NCI-H2227 (cell line): Measurements from ENCODE around the gene WDR7.

Experiments
- DNase-seq: peaks from one replicate; lab custom pipeline; 2025; ENCODE audit not compliant: unreplicated experiment; lab: John Stamatoyannopoulos, UW

WDR7 gene

GRCh38 chr18:57073501-57074187, 422.5 kb downstream of the WDR7 start:
- no peak for DNase-seq

DNA sequence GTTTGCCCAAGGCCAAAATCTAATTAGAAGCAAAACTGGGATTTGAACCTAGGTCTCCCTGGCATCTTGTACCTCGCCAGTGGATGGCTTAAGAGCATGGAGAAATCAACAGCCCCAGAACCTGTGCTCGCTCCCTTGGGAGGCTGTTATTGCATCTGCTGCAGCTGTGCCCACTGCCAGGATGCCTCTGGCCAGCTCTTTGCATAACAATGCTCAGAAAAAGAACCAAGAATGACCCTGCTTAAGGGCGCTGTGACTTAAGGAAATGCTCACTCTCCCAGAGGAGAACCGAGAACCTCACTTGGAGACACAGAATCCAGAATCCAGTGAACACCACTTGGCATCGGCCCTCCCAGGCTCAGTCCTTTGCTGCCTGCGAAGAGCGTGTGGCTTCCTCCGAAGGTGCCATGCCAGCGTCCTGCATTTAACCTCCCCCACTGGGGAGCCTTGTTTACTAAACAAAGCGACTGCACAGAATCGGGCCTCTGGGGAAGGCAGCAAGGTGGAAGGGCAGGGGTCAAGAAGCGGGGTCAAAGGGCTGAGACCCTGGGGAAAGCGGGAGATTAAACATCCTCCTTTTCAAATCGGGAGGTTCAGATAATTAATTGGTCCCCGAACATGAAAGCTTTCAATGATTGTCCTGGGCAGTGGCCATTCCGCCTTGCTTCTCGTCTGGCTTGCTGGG, 424.7 kb downstream of the WDR7 start:
- DNase-seq = no peak

- DNase-seq = no peak
Measured at GRCh38 chr18:57077005-57077765, 426.0 kb downstream of the WDR7 start.

DNA sequence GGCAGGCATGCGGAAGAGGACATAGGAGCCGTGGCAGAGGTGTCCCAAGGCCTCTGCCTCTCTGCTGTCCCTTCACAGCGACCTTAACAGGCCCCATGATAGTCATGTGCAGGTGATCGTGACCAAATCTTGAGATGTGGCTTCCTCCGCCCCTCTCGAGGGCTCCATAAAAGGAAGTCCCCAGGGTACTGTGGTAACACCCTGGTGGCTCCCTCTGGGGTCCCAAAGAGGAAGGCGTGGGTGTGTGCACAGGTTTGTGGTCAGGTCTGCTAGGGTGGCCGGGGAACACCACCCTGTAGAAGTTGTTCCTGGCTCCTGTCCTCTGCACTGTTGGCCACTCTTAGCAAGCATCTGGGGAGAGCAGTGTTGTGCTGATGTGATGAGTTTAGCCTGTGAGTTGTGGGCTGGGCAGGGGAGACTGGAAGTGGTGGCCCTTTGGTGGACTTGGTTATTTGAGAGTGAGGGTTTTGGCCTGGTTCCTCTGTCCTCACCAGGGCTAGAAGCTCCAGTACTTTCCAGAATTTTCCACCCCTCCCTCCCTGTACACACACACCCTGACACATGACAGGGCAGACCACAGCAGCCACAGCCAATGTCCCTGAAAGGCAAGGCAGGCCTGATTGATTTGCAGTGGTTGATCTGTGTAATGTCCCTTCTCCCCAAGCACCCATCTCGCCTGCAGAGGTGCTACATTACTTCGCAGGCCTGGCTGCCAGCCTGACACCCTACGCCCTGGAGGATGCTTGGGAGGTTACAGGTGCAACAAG, 426.8 kb downstream of the WDR7 start:
- no peak for DNase-seq

- no peak for DNase-seq
Measured at GRCh38 chr18:57078614-57079013, 427.5 kb downstream of the WDR7 start.

- DNase-seq = no peak
Measured at GRCh38 chr18:57080479-57080878, 429.3 kb downstream of the WDR7 start.

- DNase-seq = no peak
Measured at GRCh38 chr18:57081899-57082298, 430.7 kb downstream of the WDR7 start.

DNA sequence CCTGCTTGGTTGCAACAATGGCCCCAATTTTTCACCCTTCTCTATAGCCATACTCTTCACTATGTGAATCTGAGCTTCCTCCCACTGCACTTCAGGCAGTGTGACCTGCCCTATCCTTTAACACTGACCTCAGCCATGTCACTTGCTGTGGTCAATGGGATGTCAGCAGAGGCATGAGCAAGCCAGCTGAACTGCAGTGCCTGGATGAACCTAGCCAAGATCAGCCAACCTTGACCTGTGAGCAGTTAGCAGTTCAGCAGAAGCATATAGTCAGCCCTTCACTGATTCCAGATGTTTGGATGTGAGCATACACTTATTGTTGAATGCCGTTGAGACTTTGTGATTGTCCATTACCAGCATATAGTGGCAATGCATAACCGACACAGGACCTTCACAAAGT, 432.3 kb downstream of the WDR7 start:
- DNase-seq = no peak

- DNase-seq = no peak
Measured at GRCh38 chr18:57084331-57085271, 433.4 kb downstream of the WDR7 start.

GRCh38 chr18:57085371-57085770, 434.2 kb downstream of the WDR7 start:
- DNase-seq = no peak

GRCh38 chr18:57086163-57086562, 435.0 kb downstream of the WDR7 start:
- DNase-seq = no peak
